H54 (cell line): ENCODE data around the gene PHF11.

ENCODE experiments used
- DNase-seq: peaks from one replicate; pipeline ENCODE4 v3.0.0; 2011; ENCODE audit warnings: low spot score, mixed read lengths; ENCODE audit not compliant: insufficient read length
- FAIRE-seq: peaks from 3 replicates; lab custom pipeline; 2011; peaks lifted over from hg19 to GRCh38; lab: Jason Lieb, UNC
- POLR2A ChIP-seq: IDR thresholded peaks from 2 replicates; pipeline ENCODE4 v1.6.1; 2011; ENCODE audit warnings: low read depth, mild to moderate bottlenecking, low read length

The PHF11 gene

GRCh38 chr13:49495783-49496762, at the start of gene PHF11:
TSS of gene PHF11 (plus strand) at chr13:49495953. CDS start at chr13:49496002, 49 bp downstream.
- DNase-seq (peak; percentile 54), FAIRE-seq (no peak)
- TF ChIP-seq POLR2A: peak; percentile 55

- FAIRE-seq (no peak), DNase-seq (no peak)
- TF ChIP-seq POLR2A: no peak
Measured at GRCh38 chr13:49446473-49446872, 49.3 kb upstream of the PHF11 start.

- DNase-seq: no peak
- TF ChIP-seq POLR2A: no peak
- no peak for FAIRE-seq
Measured at GRCh38 chr13:49448753-49449152, 47.0 kb upstream of the PHF11 start.

- FAIRE-seq (no peak), DNase-seq (no peak)
- no peak for TF ChIP-seq POLR2A
Measured at GRCh38 chr13:49450105-49450819, 45.5 kb upstream of the PHF11 start.

GRCh38 chr13:49452725-49453457, 42.9 kb upstream of the PHF11 start:
- no peak for FAIRE-seq
- DNase-seq: no peak
- TF ChIP-seq POLR2A: no peak

GRCh38 chr13:49453465-49453864, 42.3 kb upstream of the PHF11 start:
- DNase-seq: no peak

GRCh38 chr13:49454388-49455006, 41.3 kb upstream of the PHF11 start:
- no peak for TF ChIP-seq POLR2A
- DNase-seq (no peak), FAIRE-seq (no peak)

More at GRCh38 chr13:49453465-49453864, 42.3 kb upstream of the PHF11 start:
- TF ChIP-seq POLR2A: no peak
- no peak for FAIRE-seq

GRCh38 chr13:49455007-49455398, 40.8 kb upstream of the PHF11 start:
- DNase-seq (no peak), FAIRE-seq (no peak)
- no peak for TF ChIP-seq POLR2A

GRCh38 chr13:49456156-49456555, 39.6 kb upstream of the PHF11 start:
- no peak for TF ChIP-seq POLR2A
- DNase-seq (no peak), FAIRE-seq (no peak)

GRCh38 chr13:49457221-49457620, 38.5 kb upstream of the PHF11 start:
- FAIRE-seq: no peak
- DNase-seq: no peak

GRCh38 chr13:49459580-49459979, 36.2 kb upstream of the PHF11 start:
- DNase-seq (no peak), FAIRE-seq (no peak)
- TF ChIP-seq POLR2A: no peak

More at GRCh38 chr13:49457221-49457620, 38.5 kb upstream of the PHF11 start:
- TF ChIP-seq POLR2A: no peak

GRCh38 chr13:49464085-49464484, 31.7 kb upstream of the PHF11 start:
- DNase-seq (no peak), FAIRE-seq (no peak)
- TF ChIP-seq POLR2A: no peak
